ENCODE data around the gene GNG12.

GNG12 gene

GRCh38 chr1:67729872-67730271, 103.4 kb downstream of the GNG12 start:
- intact Hi-C loops (cut with micrococcal nuclease), result no loop called here
- no peak overlapping the region for H3K27ac Mint-ChIP-seq
- no peak overlapping the region for H3K4me3 Mint-ChIP-seq
- no peaks in the 10 kb centered on the region for H3K27me3 Mint-ChIP-seq
- H3K9me3 Mint-ChIP-seq, result no peaks in the 10 kb centered on the region
- no peaks in the 10 kb centered on the region for H3K36me3 Mint-ChIP-seq (ENCODE audit: low read depth)
- H3K4me1 Mint-ChIP-seq (ENCODE audit: low read depth), result peaks cover 31% of the 10 kb centered on the region

GRCh38 chr1:67726224-67726623, 107.0 kb downstream of the GNG12 start:
- Mint-ChIP-seq H3K9me3 (no peaks in the 10 kb centered on the region), H3K4me3 (no peak overlapping the region), H3K27ac (no peak overlapping the region), H3K27me3 (no peaks in the 10 kb centered on the region), H3K4me1 (ENCODE audit: low read depth) (peaks cover 8% of the 10 kb centered on the region), H3K36me3 (ENCODE audit: low read depth) (no peaks in the 10 kb centered on the region)
- intact Hi-C loops (cut with micrococcal nuclease), result no loop called here

- Mint-ChIP-seq H3K4me1 (ENCODE audit: low read depth) (peaks cover 5% of the 10 kb centered on the region), H3K27me3 (no peaks in the 10 kb centered on the region), H3K4me3 (no peak overlapping the region), H3K9me3 (no peaks in the 10 kb centered on the region), H3K36me3 (ENCODE audit: low read depth) (no peaks in the 10 kb centered on the region), H3K27ac (no peak overlapping the region)
- intact Hi-C loops (cut with micrococcal nuclease), result no loop called here
These were observed 108.2 kb downstream of the GNG12 start for GRCh38 chr1:67724928-67725560.

GRCh38 chr1:67723620-67724019, 109.6 kb downstream of the GNG12 start:
- intact Hi-C loops (cut with micrococcal nuclease), result no loop called here
- Mint-ChIP-seq H3K36me3 (ENCODE audit: low read depth) (no peaks in the 10 kb centered on the region), H3K9me3 (no peaks in the 10 kb centered on the region), H3K27ac (no peak overlapping the region), H3K27me3 (no peaks in the 10 kb centered on the region), H3K4me3 (no peak overlapping the region), H3K4me1 (ENCODE audit: low read depth) (peaks cover 5% of the 10 kb centered on the region)

GRCh38 chr1:67723126-67723525, 110.1 kb downstream of the GNG12 start:
- Mint-ChIP-seq H3K27ac (no peak overlapping the region), H3K36me3 (ENCODE audit: low read depth) (no peaks in the 10 kb centered on the region), H3K27me3 (no peaks in the 10 kb centered on the region), H3K4me3 (no peak overlapping the region), H3K4me1 (ENCODE audit: low read depth) (peaks cover 5% of the 10 kb centered on the region), H3K9me3 (no peaks in the 10 kb centered on the region)
- intact Hi-C loops (cut with micrococcal nuclease), result no loop called here

- intact Hi-C loops (cut with micrococcal nuclease), result no loop called here
- Mint-ChIP-seq H3K27ac (no peak overlapping the region), H3K4me3 (no peak overlapping the region), H3K36me3 (ENCODE audit: low read depth) (no peaks in the 10 kb centered on the region), H3K27me3 (no peaks in the 10 kb centered on the region), H3K9me3 (no peaks in the 10 kb centered on the region), H3K4me1 (ENCODE audit: low read depth) (peaks cover 8% of the 10 kb centered on the region)
These were observed 110.8 kb downstream of the GNG12 start for GRCh38 chr1:67722292-67722944.

GRCh38 chr1:67721650-67722291, 111.5 kb downstream of the GNG12 start:
- Mint-ChIP-seq H3K9me3 (no peaks in the 10 kb centered on the region), H3K27ac (no peak overlapping the region), H3K36me3 (ENCODE audit: low read depth) (no peaks in the 10 kb centered on the region), H3K4me3 (no peak overlapping the region), H3K4me1 (ENCODE audit: low read depth) (peaks cover 8% of the 10 kb centered on the region), H3K27me3 (no peaks in the 10 kb centered on the region)
- intact Hi-C loops (cut with micrococcal nuclease), result no loop called here

GRCh38 chr1:67721112-67721511, 112.2 kb downstream of the GNG12 start:
- no peak overlapping the region for H3K27ac Mint-ChIP-seq
- H3K36me3 Mint-ChIP-seq (ENCODE audit: low read depth), result no peaks in the 10 kb centered on the region
- H3K4me3 Mint-ChIP-seq, result no peak overlapping the region
- intact Hi-C loops (cut with micrococcal nuclease), result no loop called here
- peaks cover 6% of the 10 kb centered on the region for H3K4me1 Mint-ChIP-seq (ENCODE audit: low read depth)
- H3K9me3 Mint-ChIP-seq, result no peaks in the 10 kb centered on the region
- H3K27me3 Mint-ChIP-seq, result no peaks in the 10 kb centered on the region

GRCh38 chr1:67719329-67720196, 113.7 kb downstream of the GNG12 start:
- no peak overlapping the region for H3K4me3 Mint-ChIP-seq
- no peaks in the 10 kb centered on the region for H3K9me3 Mint-ChIP-seq
- peaks cover 4% of the 10 kb centered on the region for H3K4me1 Mint-ChIP-seq (ENCODE audit: low read depth)
- no peak overlapping the region for H3K27ac Mint-ChIP-seq
- intact Hi-C loops (cut with micrococcal nuclease), result no loop called here
- no peaks in the 10 kb centered on the region for H3K36me3 Mint-ChIP-seq (ENCODE audit: low read depth)
- H3K27me3 Mint-ChIP-seq, result no peaks in the 10 kb centered on the region

- Mint-ChIP-seq H3K4me1 (ENCODE audit: low read depth) (peaks cover 9% of the 10 kb centered on the region), H3K27ac (no peak overlapping the region), H3K27me3 (no peaks in the 10 kb centered on the region), H3K36me3 (ENCODE audit: low read depth) (no peaks in the 10 kb centered on the region), H3K4me3 (no peak overlapping the region), H3K9me3 (no peaks in the 10 kb centered on the region)
- intact Hi-C loops (cut with micrococcal nuclease), result no loop called here
These were observed 115.4 kb downstream of the GNG12 start for GRCh38 chr1:67717876-67718275.

GRCh38 chr1:67716800-67717199, 116.5 kb downstream of the GNG12 start:
- peaks cover 9% of the 10 kb centered on the region for H3K4me1 Mint-ChIP-seq (ENCODE audit: low read depth)

GRCh38 chr1:67715819-67716218, 117.4 kb downstream of the GNG12 start:
- no peaks in the 10 kb centered on the region for H3K36me3 Mint-ChIP-seq (ENCODE audit: low read depth)
- no peak overlapping the region for H3K4me3 Mint-ChIP-seq
- H3K4me1 Mint-ChIP-seq (ENCODE audit: low read depth), result peaks cover 9% of the 10 kb centered on the region
- H3K27ac Mint-ChIP-seq, result no peak overlapping the region
- H3K27me3 Mint-ChIP-seq, result no peaks in the 10 kb centered on the region
- no peaks in the 10 kb centered on the region for H3K9me3 Mint-ChIP-seq
- intact Hi-C loops (cut with micrococcal nuclease), result no loop called here

More at GRCh38 chr1:67716800-67717199, 116.5 kb downstream of the GNG12 start:
- Mint-ChIP-seq H3K27ac (no peak overlapping the region), H3K36me3 (ENCODE audit: low read depth) (no peaks in the 10 kb centered on the region), H3K9me3 (no peaks in the 10 kb centered on the region), H3K4me3 (no peak overlapping the region), H3K27me3 (no peaks in the 10 kb centered on the region)
- intact Hi-C loops (cut with micrococcal nuclease), result no loop called here

GRCh38 chr1:67713057-67713846, 120.0 kb downstream of the GNG12 start:
- Mint-ChIP-seq H3K36me3 (ENCODE audit: low read depth) (no peaks in the 10 kb centered on the region), H3K9me3 (no peaks in the 10 kb centered on the region), H3K4me3 (no peak overlapping the region), H3K27ac (no peak overlapping the region), H3K4me1 (ENCODE audit: low read depth) (peaks cover 9% of the 10 kb centered on the region), H3K27me3 (no peaks in the 10 kb centered on the region)
- intact Hi-C loops (cut with micrococcal nuclease), result no loop called here
